Fibroblast of peridontal ligament (primary cell): Measurements from ENCODE around the gene TRAPPC2L.

Experiments
- DNase-seq: peaks from one replicate; pipeline ENCODE4 v3.0.0-alpha.2; 2010; ENCODE audit errors: extremely low read depth

Gene TRAPPC2L

GRCh38 chr16:88909431-88910210 lies 52.7 kb downstream of the TRAPPC2L start:
- no peak for DNase-seq

GRCh38 chr16:88910284-88911135 lies 53.6 kb downstream of the TRAPPC2L start:
- no peak for DNase-seq

DNA sequence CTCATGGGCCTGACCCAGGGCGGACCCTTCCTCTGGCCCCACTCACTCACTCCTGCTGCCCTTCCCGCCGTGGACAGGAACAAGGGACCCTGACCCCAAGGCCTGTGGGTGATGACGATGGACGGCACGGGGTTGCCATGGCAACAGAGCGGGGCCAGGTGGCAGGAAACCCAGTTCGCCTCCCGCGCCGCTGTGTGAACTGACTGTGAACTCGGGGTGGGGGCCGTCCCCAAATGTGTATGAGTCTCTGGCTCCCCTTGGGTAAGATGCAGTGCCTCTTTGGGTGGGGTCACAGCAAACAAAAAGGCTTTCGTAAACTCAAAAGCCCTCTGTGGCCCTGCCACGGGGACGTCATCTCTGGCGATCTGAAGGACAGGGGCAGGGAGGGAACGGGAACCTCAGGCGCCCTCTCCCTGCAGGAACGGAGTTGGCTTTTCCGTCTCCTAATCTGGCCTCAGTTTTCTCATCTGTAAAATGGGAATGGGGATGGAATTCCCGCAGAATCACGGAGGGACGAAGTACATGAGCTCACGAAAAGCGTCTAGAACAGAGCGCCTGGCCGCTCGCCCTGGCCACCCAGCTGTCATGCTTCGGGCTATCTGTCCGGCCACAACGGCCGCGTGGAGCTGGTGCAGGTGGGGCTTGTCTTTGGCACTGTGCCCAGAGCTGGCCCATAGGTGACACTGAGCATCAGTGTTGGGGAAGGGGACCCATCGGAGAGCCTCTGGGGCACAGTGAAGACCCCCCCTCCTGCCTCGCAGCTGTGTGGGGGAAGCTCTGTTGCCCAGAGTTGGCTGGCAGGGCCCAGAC lies 54.4 kb downstream of the TRAPPC2L start:
- DNase-seq: no peak

DNA sequence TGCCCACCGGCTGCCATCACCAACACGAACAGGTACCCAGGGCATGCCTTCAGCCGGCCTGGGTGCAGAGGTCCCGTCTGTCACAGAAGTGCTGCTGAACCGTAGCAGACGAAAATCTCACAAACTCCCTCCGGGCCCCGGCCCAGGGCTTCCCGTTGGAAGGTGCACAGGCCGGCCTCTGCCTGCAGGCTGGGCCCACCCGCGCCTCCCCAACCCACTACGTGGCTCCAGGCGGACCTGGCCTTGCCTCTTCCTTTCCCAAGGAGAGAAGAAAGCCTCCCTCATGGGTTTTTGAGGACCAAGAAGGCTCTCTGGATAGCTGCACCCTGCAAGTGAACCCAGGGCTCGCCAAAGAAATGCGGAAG lies 55.0 kb downstream of the TRAPPC2L start:
- no peak for DNase-seq
